ENCODE results near the gene KIF1B. TPM values are rescaled to one million over a fixed set of nuclear protein-coding genes. Genes with fewer than 3 reads are reported as not detected.

KIF1B gene
- total RNA-seq, 2 experiments from 2014 or later = 6.1 to 6.2 TPM

GRCh38 chr1:10178597-10179405 is 31.6 kb upstream of the KIF1B start:
- no peaks in the 10 kb centered on the region for H3K4me1 Mint-ChIP-seq (ENCODE audit: low read depth)
- no peak for DNase-seq
- H3K9me3 Mint-ChIP-seq = peaks cover 5% of the 10 kb centered on the region
- no peak overlapping the region for H3K27ac Mint-ChIP-seq
- H3K36me3 Mint-ChIP-seq (ENCODE audit: low read depth) = peaks cover 23% of the 10 kb centered on the region
- CTCF ChIA-PET = no interaction called here
- H3K4me3 Mint-ChIP-seq = no peak overlapping the region
- intact Hi-C loops (cut with micrococcal nuclease) = no loop called here
- no peaks in the 10 kb centered on the region for H3K27me3 Mint-ChIP-seq (ENCODE audit: low read depth)

- Mint-ChIP-seq H3K27ac (no peak overlapping the region), H3K27me3 (ENCODE audit: low read depth) (no peaks in the 10 kb centered on the region), H3K4me3 (no peak overlapping the region), H3K36me3 (ENCODE audit: low read depth) (peaks cover 20% of the 10 kb centered on the region), H3K9me3 (peaks cover 5% of the 10 kb centered on the region), H3K4me1 (ENCODE audit: low read depth) (no peaks in the 10 kb centered on the region)
- intact Hi-C loops (cut with micrococcal nuclease) = no loop called here
- CTCF ChIA-PET = no interaction called here
- no peak for DNase-seq
These were observed 30.8 kb upstream of the KIF1B start for GRCh38 chr1:10179406-10180091.

- Mint-ChIP-seq H3K36me3 (ENCODE audit: low read depth) (peaks cover 9% of the 10 kb centered on the region), H3K4me3 (no peak overlapping the region)
These were observed 29.2 kb upstream of the KIF1B start for GRCh38 chr1:10181154-10181553.

GRCh38 chr1:10185759-10186158 is 24.6 kb upstream of the KIF1B start:
- intact Hi-C loops (cut with micrococcal nuclease) = no loop called here
- peaks cover 2% of the 10 kb centered on the region for H3K9me3 Mint-ChIP-seq

More at GRCh38 chr1:10181154-10181553, 29.2 kb upstream of the KIF1B start:
- Mint-ChIP-seq H3K27ac (no peak overlapping the region), H3K4me1 (ENCODE audit: low read depth) (no peaks in the 10 kb centered on the region), H3K27me3 (ENCODE audit: low read depth) (no peaks in the 10 kb centered on the region), H3K9me3 (no peaks in the 10 kb centered on the region)
- CTCF ChIA-PET = no interaction called here
- intact Hi-C loops (cut with micrococcal nuclease) = no loop called here
- DNase-seq = no peak

GRCh38 chr1:10186331-10187025 is 23.9 kb upstream of the KIF1B start:
- no peaks in the 10 kb centered on the region for H3K36me3 Mint-ChIP-seq (ENCODE audit: low read depth)
- DNase-seq = no peak
- peaks cover 2% of the 10 kb centered on the region for H3K9me3 Mint-ChIP-seq
- H3K27me3 Mint-ChIP-seq (ENCODE audit: low read depth) = no peaks in the 10 kb centered on the region
- no peak overlapping the region for H3K4me3 Mint-ChIP-seq
- intact Hi-C loops (cut with micrococcal nuclease) = no loop called here
- H3K27ac Mint-ChIP-seq = no peak overlapping the region
- no peaks in the 10 kb centered on the region for H3K4me1 Mint-ChIP-seq (ENCODE audit: low read depth)
- CTCF ChIA-PET = no interaction called here

More at GRCh38 chr1:10185759-10186158, 24.6 kb upstream of the KIF1B start:
- Mint-ChIP-seq H3K27ac (no peak overlapping the region), H3K4me3 (no peak overlapping the region), H3K27me3 (ENCODE audit: low read depth) (no peaks in the 10 kb centered on the region), H3K36me3 (ENCODE audit: low read depth) (peaks cover 1% of the 10 kb centered on the region), H3K4me1 (ENCODE audit: low read depth) (no peaks in the 10 kb centered on the region)
- no peak for DNase-seq
- CTCF ChIA-PET = no interaction called here

GRCh38 chr1:10187026-10187334 is 23.4 kb upstream of the KIF1B start:
- Mint-ChIP-seq H3K9me3 (peaks cover 2% of the 10 kb centered on the region), H3K4me3 (no peak overlapping the region), H3K27me3 (ENCODE audit: low read depth) (no peaks in the 10 kb centered on the region), H3K36me3 (ENCODE audit: low read depth) (no peaks in the 10 kb centered on the region), H3K4me1 (ENCODE audit: low read depth) (no peaks in the 10 kb centered on the region), H3K27ac (no peak overlapping the region)
- no peak for DNase-seq
- intact Hi-C loops (cut with micrococcal nuclease) = no loop called here
- CTCF ChIA-PET = no interaction called here

GRCh38 chr1:10188133-10188650 is 22.2 kb upstream of the KIF1B start:
- intact Hi-C loops (cut with micrococcal nuclease) = no loop called here
- no peaks in the 10 kb centered on the region for H3K4me1 Mint-ChIP-seq (ENCODE audit: low read depth)
- H3K27me3 Mint-ChIP-seq (ENCODE audit: low read depth) = peaks cover under 1% of the 10 kb centered on the region
- no peak for DNase-seq
- H3K27ac Mint-ChIP-seq = no peak overlapping the region
- no peaks in the 10 kb centered on the region for H3K36me3 Mint-ChIP-seq (ENCODE audit: low read depth)
- no peak overlapping the region for H3K4me3 Mint-ChIP-seq
- CTCF ChIA-PET = no interaction called here
- peaks cover 2% of the 10 kb centered on the region for H3K9me3 Mint-ChIP-seq

GRCh38 chr1:10189659-10190058 is 20.7 kb upstream of the KIF1B start:
- Mint-ChIP-seq H3K4me1 (ENCODE audit: low read depth) (no peaks in the 10 kb centered on the region), H3K36me3 (ENCODE audit: low read depth) (no peaks in the 10 kb centered on the region), H3K27me3 (ENCODE audit: low read depth) (peaks cover 3% of the 10 kb centered on the region), H3K27ac (no peak overlapping the region), H3K4me3 (no peak overlapping the region), H3K9me3 (peaks cover 2% of the 10 kb centered on the region)
- CTCF ChIA-PET = no interaction called here
- no peak for DNase-seq
- intact Hi-C loops (cut with micrococcal nuclease) = no loop called here

GRCh38 chr1:10192263-10192662 is 18.1 kb upstream of the KIF1B start:
- H3K4me3 Mint-ChIP-seq = no peak overlapping the region
- no peaks in the 10 kb centered on the region for H3K4me1 Mint-ChIP-seq (ENCODE audit: low read depth)
- peaks cover 3% of the 10 kb centered on the region for H3K27me3 Mint-ChIP-seq (ENCODE audit: low read depth)
- intact Hi-C loops (cut with micrococcal nuclease) = no loop called here
- no peaks in the 10 kb centered on the region for H3K36me3 Mint-ChIP-seq (ENCODE audit: low read depth)
- H3K27ac Mint-ChIP-seq = no peak overlapping the region
- no peak for DNase-seq
- CTCF ChIA-PET = interaction anchor here (1.7 kb wide), 1 partner anchor 18 kb away, joined by 8 read pairs; the partner anchor contains the start of gene KIF1B
- peaks cover 2% of the 10 kb centered on the region for H3K9me3 Mint-ChIP-seq

GRCh38 chr1:10193288-10193687 is 17.1 kb upstream of the KIF1B start:
- peaks cover under 1% of the 10 kb centered on the region for H3K9me3 Mint-ChIP-seq
- peaks cover 5% of the 10 kb centered on the region for H3K27me3 Mint-ChIP-seq (ENCODE audit: low read depth)
- intact Hi-C loops (cut with micrococcal nuclease) = no loop called here
- CTCF ChIA-PET = no interaction called here
- H3K4me1 Mint-ChIP-seq (ENCODE audit: low read depth) = no peaks in the 10 kb centered on the region
- no peaks in the 10 kb centered on the region for H3K36me3 Mint-ChIP-seq (ENCODE audit: low read depth)
- no peak overlapping the region for H3K27ac Mint-ChIP-seq
- DNase-seq = no peak
- no peak overlapping the region for H3K4me3 Mint-ChIP-seq

GRCh38 chr1:10195570-10195969 is 14.8 kb upstream of the KIF1B start:
- Mint-ChIP-seq H3K27ac (no peak overlapping the region), H3K9me3 (no peaks in the 10 kb centered on the region)
- DNase-seq = no peak

GRCh38 chr1:10196976-10197375 is 13.4 kb upstream of the KIF1B start:
- DNase-seq = no peak
- CTCF ChIA-PET = no interaction called here
- Mint-ChIP-seq H3K27ac (no peak overlapping the region), H3K4me1 (ENCODE audit: low read depth) (no peaks in the 10 kb centered on the region), H3K4me3 (no peak overlapping the region), H3K9me3 (no peaks in the 10 kb centered on the region), H3K27me3 (ENCODE audit: low read depth) (peaks cover 5% of the 10 kb centered on the region), H3K36me3 (ENCODE audit: low read depth) (no peaks in the 10 kb centered on the region)
- intact Hi-C loops (cut with micrococcal nuclease) = no loop called here

More at GRCh38 chr1:10195570-10195969, 14.8 kb upstream of the KIF1B start:
- intact Hi-C loops (cut with micrococcal nuclease) = no loop called here
- no peaks in the 10 kb centered on the region for H3K36me3 Mint-ChIP-seq (ENCODE audit: low read depth)
- H3K4me1 Mint-ChIP-seq (ENCODE audit: low read depth) = no peaks in the 10 kb centered on the region
- H3K27me3 Mint-ChIP-seq (ENCODE audit: low read depth) = peaks cover 5% of the 10 kb centered on the region
- no peak overlapping the region for H3K4me3 Mint-ChIP-seq
- CTCF ChIA-PET = no interaction called here
